HepG2 (cell line): ENCODE data around the gene VEZF1. TPM values are rescaled to one million over a fixed set of nuclear protein-coding genes. Genes with fewer than 3 reads are reported as not detected.

Source experiments
- DMTF1 ChIP-seq: sonication (generic); formaldehyde crosslinking; IDR thresholded peaks from 2 replicates; pipeline ENCODE4 v1.4.0; 2020; ENCODE audit warnings: mild to moderate bottlenecking, missing genetic modification reagents
- KDM1A ChIP-seq: IDR thresholded peaks from 2 replicates; pipeline ENCODE4 v1.6.1; 2016; ENCODE audit warnings: missing compliant biosample characterization
- PAX8 ChIP-seq: sonication (generic); formaldehyde crosslinking; IDR thresholded peaks from 2 replicates; pipeline ENCODE4 v1.8.0; 2022; ENCODE audit warnings: mild to moderate bottlenecking, missing genetic modification reagents, borderline replicate concordance
- SKIL ChIP-seq: sonication (generic); formaldehyde crosslinking; IDR thresholded peaks from 2 replicates; pipeline ENCODE4 v1.8.0; 2022; ENCODE audit warnings: missing genetic modification reagents, mild to moderate bottlenecking, moderate library complexity, borderline replicate concordance
- SP1 ChIP-seq, 2 experiments: fragments of 450-650 bp in 1 of 2; sonication (generic) in 1 of 2; formaldehyde crosslinking in 1 of 2; IDR thresholded peaks; 2 replicates each; pipeline versions ENCODE4 v1.4.0 to v1.6.1; 2016 to 2020; ENCODE audit warnings: missing genetic modification reagents in 1 of 2
- SP5 ChIP-seq: IDR thresholded peaks from 2 replicates; pipeline ENCODE4 v1.6.1; 2016; ENCODE audit warnings: low read depth, borderline replicate concordance
- TAF1 ChIP-seq: sonication (generic); formaldehyde crosslinking; IDR thresholded peaks from 2 replicates; pipeline ENCODE4 v1.4.0; 2020; ENCODE audit warnings: missing genetic modification reagents
- THAP8 ChIP-seq: sonication (generic); formaldehyde crosslinking; IDR thresholded peaks from 2 replicates; pipeline ENCODE4 v1.5.1; 2020; ENCODE audit warnings: missing genetic modification reagents, mild to moderate bottlenecking, borderline replicate concordance
- ZBED4 ChIP-seq: sonication (generic); formaldehyde crosslinking; IDR thresholded peaks from 2 replicates; pipeline ENCODE4 v1.4.0; 2020; ENCODE audit warnings: missing genetic modification reagents, borderline replicate concordance
- ZMYM2 ChIP-seq: sonication (generic); formaldehyde crosslinking; IDR thresholded peaks from 2 replicates; pipeline ENCODE4 v1.8.0; 2022; ENCODE audit warnings: mild to moderate bottlenecking, missing genetic modification reagents
- ZNF292 ChIP-seq: sonication (generic); formaldehyde crosslinking; IDR thresholded peaks from 2 replicates; pipeline ENCODE4 v1.8.1; 2022; ENCODE audit warnings: mild to moderate bottlenecking, low read depth, missing genetic modification reagents, borderline replicate concordance
- ZNF34 ChIP-seq: sonication (generic); formaldehyde crosslinking; IDR thresholded peaks from 2 replicates; pipeline ENCODE4 v1.4.0; 2020; ENCODE audit warnings: mild to moderate bottlenecking, missing genetic modification reagents, borderline replicate concordance
- ZNF431 ChIP-seq: sonication (generic); formaldehyde crosslinking; IDR thresholded peaks from 2 replicates; pipeline ENCODE4 v1.9.0; 2022; ENCODE audit warnings: missing genetic modification reagents, low read depth, mild to moderate bottlenecking, borderline replicate concordance
- ZNF563 ChIP-seq: sonication (generic); formaldehyde crosslinking; IDR thresholded peaks from 2 replicates; pipeline ENCODE4 v1.8.0; 2022; ENCODE audit warnings: mild to moderate bottlenecking, moderate library complexity, missing genetic modification reagents
- ZNF576 ChIP-seq: sonication (generic); formaldehyde crosslinking; IDR thresholded peaks from 2 replicates; pipeline ENCODE4 v1.4.0; 2020; ENCODE audit warnings: mild to moderate bottlenecking, missing genetic modification reagents
- ZNF782 ChIP-seq: sonication (generic); formaldehyde crosslinking; IDR thresholded peaks from 2 replicates; pipeline ENCODE4 v1.4.0; 2020; ENCODE audit warnings: missing genetic modification reagents, mild to moderate bottlenecking, borderline replicate concordance
- polyA plus RNA-seq, 8 experiments: library from polyadenylated mRNA; depleted of rRNA in 3 of 8; stranded (reverse) in 7 of 8; unstranded in 1 of 8; fragments of >200 nt; fragmentation: Illumina TruSeq in 4 of 8; extraction: Trizol in 4 of 8; gene quantifications; 2 replicates each; pipeline versions ENCODE4 v1.2.1 to v1.2.3, GENCODE V29; 2011 to 2016; ENCODE audit warnings: low read depth in 4 of 8, missing spikeins in 1 of 8, mixed read lengths in 1 of 8; ENCODE audit not compliant: insufficient read depth in 1 of 8
- total RNA-seq, 5 experiments: library from RNA; depleted of rRNA; stranded (reverse); fragments of >200 nt; fragmentation: Illumina TruSeq; extraction: Trizol; gene quantifications; 2 replicates each; pipeline ENCODE4 v1.2.3, GENCODE V29; 2016; ENCODE audit warnings: low read depth in 1 of 5

The VEZF1 gene
- total and polyA plus RNA-seq, 2 of the 13 experiments (the other 11 are each of a cell fraction or from before 2014, with no cell fraction given), result 45.9 to 49.7 TPM

DNA sequence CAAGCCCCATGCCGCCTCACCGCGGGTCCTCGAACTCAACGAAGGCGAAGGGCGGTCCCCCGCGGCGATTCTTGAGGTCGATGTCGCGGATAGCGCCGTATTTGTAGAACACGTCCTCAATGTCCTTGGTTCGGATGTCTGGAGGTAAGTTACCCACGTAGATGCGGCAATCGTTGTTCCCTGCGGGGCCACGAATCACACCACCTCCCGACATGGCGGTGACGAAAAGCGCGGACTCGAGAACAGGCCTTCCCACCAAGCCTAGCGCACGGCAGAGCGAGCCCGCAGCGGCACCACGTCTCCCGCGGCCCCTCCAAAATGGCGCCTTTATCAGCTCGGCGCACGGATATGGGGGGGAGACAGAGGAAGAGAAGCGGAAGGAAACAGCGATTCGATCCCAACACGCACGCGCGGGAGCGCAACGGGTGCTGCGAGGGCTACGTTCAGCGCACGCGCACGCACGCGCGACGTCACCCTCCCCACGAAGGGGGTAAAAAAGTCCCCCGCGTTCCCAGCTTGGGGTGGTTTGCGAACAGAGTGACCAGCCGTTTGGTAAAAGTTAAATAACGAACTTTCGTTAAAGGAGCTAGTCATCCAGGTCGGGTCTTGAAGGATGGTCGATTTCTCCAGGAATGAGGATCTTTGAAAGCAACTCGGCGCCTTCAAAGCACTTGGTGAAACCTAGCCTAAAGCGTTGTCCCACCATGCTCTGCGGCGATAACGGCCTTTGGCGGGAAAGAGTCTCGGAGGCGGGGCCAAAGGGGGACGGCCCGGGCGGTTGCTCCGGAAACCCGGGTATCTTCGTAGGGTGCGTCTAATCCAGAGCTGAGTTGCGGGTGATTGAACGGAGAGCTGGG, 19.1 kb upstream of the VEZF1 start, which contains the start of gene SRSF1 (continued):
- no peak for TF ChIP-seq SP1 (IDR thresholded peaks at IDR 0.05)
- peak; percentile 64; the same call in 1 of the 2 replicates for TF ChIP-seq SP1 (CRISPR knock-in tag; IDR thresholded peaks at IDR 0.05)
- peak; percentile 96 for TF ChIP-seq DMTF1 (CRISPR knock-in tag)
- TF ChIP-seq ZNF34 (CRISPR knock-in tag), result peak; percentile 68; the same call in 1 of the 2 replicates
- no peak; the same call in none of the 2 replicates for TF ChIP-seq ZNF292
- peak; percentile 24; the same call in 1 of the 2 replicates for TF ChIP-seq KDM1A (CRISPR knock-in tag)
- no peak; the same call in none of the 2 replicates for TF ChIP-seq SP5 (CRISPR knock-in tag)
- peak; percentile 89 for TF ChIP-seq ZNF563 (CRISPR knock-in tag)
- peak; percentile 99 for TF ChIP-seq TAF1 (CRISPR knock-in tag)
- TF ChIP-seq PAX8 (CRISPR knock-in tag), result peak; percentile 97
- TF ChIP-seq SKIL (CRISPR knock-in tag), result no peak; the same call in none of the 2 replicates
- peak; percentile 74; the same call in 1 of the 2 replicates for TF ChIP-seq ZNF431 (CRISPR knock-in tag)
- peak; percentile 86 for TF ChIP-seq ZNF782
- peak; percentile 89 for TF ChIP-seq ZMYM2
- peak; percentile 93 for TF ChIP-seq ZNF576 (CRISPR knock-in tag)
- no peak for TF ChIP-seq THAP8
- TF ChIP-seq ZBED4 (CRISPR knock-in tag), result peak; percentile 77
